ENCODE results near the gene RANBP3.

GRCh38 chr19:5950741-5951140 lies 27.2 kb downstream of the RANBP3 start:
- TF ChIP-seq TCF12 (IDR thresholded peaks at IDR 0.05; ENCODE audit: low read depth) = no peak
- TF ChIP-seq MAX (IDR thresholded peaks at IDR 0.05) = no peak
- no peak for TF ChIP-seq REST (IDR thresholded peaks at IDR 0.05; ENCODE audit: low read depth)
- TF ChIP-seq FOXM1 (IDR thresholded peaks at IDR 0.05; ENCODE audit: borderline replicate concordance, low read depth) = no peak
- TF ChIP-seq EP300 (IDR thresholded peaks at IDR 0.05; ENCODE audit: borderline replicate concordance) = no peak
- TF ChIP-seq TEAD4 (IDR thresholded peaks at IDR 0.05) = no peak
- TF ChIP-seq TAF1 (IDR thresholded peaks at IDR 0.05; ENCODE audit: low read depth) = no peak
